SK-N-SH treated with all-trans-retinoic acid at 6 μM for 48 hours (cell line): Measurements from ENCODE around the gene EPB41L2.

ENCODE experiments used
- ATAC-seq: fragments of 200-7000 bp; cut with Tn5 transposase; 3 replicates; pipeline ENCODE4 v1.9.1; 2020; ENCODE audit warnings: mild to moderate bottlenecking, moderate library complexity
- ARNTL ChIP-seq: fragments of 450-650 bp; formaldehyde crosslinking; IDR thresholded peaks from 2 replicates; pipeline ENCODE4 v1.5.0; 2020; ENCODE audit warnings: low read depth, mild to moderate bottlenecking, moderate library complexity, borderline replicate concordance
- BACH2 ChIP-seq: fragments of 250-450 bp; sonication (Bioruptor Pico); IDR thresholded peaks from 2 replicates; pipeline ENCODE4 v1.9.0; 2021; ENCODE audit warnings: mild to moderate bottlenecking, borderline replicate concordance
- CSDC2 ChIP-seq: fragments of 250-450 bp; sonication (Bioruptor Pico); IDR thresholded peaks from 2 replicates; pipeline ENCODE4 v1.5.0; 2020; ENCODE audit warnings: mild to moderate bottlenecking, moderate library complexity
- ESRRG ChIP-seq: fragments of 250-450 bp; sonication (Bioruptor Pico); IDR thresholded peaks from 2 replicates; pipeline ENCODE4 v1.6.1; 2021; ENCODE audit warnings: mild to moderate bottlenecking
- GLIS3 ChIP-seq: fragments of 250-450 bp; sonication (Bioruptor Pico); IDR thresholded peaks from 2 replicates; pipeline ENCODE4 v1.5.0; 2020; ENCODE audit warnings: mild to moderate bottlenecking, moderate library complexity
- OSR1 ChIP-seq: fragments of 250-450 bp; sonication (Bioruptor Pico); IDR thresholded peaks from 2 replicates; pipeline ENCODE4 v1.8.0; 2022; ENCODE audit warnings: moderate library complexity, mild to moderate bottlenecking, inconsistent platforms
- RARB ChIP-seq: fragments of 250-450 bp; sonication (Bioruptor Pico); IDR thresholded peaks from 2 replicates; pipeline ENCODE4 v1.8.0; 2021; ENCODE audit warnings: mild to moderate bottlenecking, moderate library complexity
- SNAI2 ChIP-seq: fragments of 250-450 bp; sonication (Bioruptor Pico); IDR thresholded peaks from 2 replicates; pipeline ENCODE4 v1.5.0; 2020; ENCODE audit warnings: mild to moderate bottlenecking, moderate library complexity
- TCF4 ChIP-seq: fragments of 250-450 bp; sonication (Bioruptor Pico); IDR thresholded peaks from 2 replicates; pipeline ENCODE4 v1.8.0; 2021; ENCODE audit warnings: mild to moderate bottlenecking, moderate library complexity, borderline replicate concordance
- TOX ChIP-seq: fragments of 250-450 bp; sonication (Bioruptor Pico); IDR thresholded peaks from 2 replicates; pipeline ENCODE4 v1.8.0; 2021; ENCODE audit warnings: mild to moderate bottlenecking, moderate library complexity, borderline replicate concordance
- ZC3H10 ChIP-seq: fragments of 250-450 bp; sonication (Bioruptor Pico); IDR thresholded peaks from 2 replicates; pipeline ENCODE4 v1.5.1; 2021; ENCODE audit warnings: mild to moderate bottlenecking, moderate library complexity
- ZFP3 ChIP-seq: fragments of 250-450 bp; sonication (Bioruptor Pico); IDR thresholded peaks from 2 replicates; pipeline ENCODE4 v1.5.0; 2020; ENCODE audit warnings: mild to moderate bottlenecking, moderate library complexity
- ZFP30 ChIP-seq: fragments of 450-650 bp; formaldehyde crosslinking; IDR thresholded peaks from 2 replicates; pipeline ENCODE4 v1.5.0; 2022; ENCODE audit warnings: mild to moderate bottlenecking, moderate library complexity
- TF ChIP-seq, protein P1 (sequence below): fragments of 250-450 bp; sonication (Bioruptor Pico); IDR thresholded peaks from 2 replicates; pipeline ENCODE4 v1.5.1; 2021; ENCODE audit warnings: mild to moderate bottlenecking, moderate library complexity
- TF ChIP-seq, protein P2 (sequence below): fragments of 250-450 bp; sonication (Bioruptor Pico); IDR thresholded peaks from 2 replicates; pipeline ENCODE4 v1.8.0; 2021; ENCODE audit warnings: low read depth, mild to moderate bottlenecking, moderate library complexity, borderline replicate concordance
- TF ChIP-seq, protein P3 (sequence below): fragments of 250-450 bp; sonication (Bioruptor Pico); IDR thresholded peaks from 2 replicates; pipeline ENCODE4 v1.5.0; 2020; ENCODE audit warnings: mild to moderate bottlenecking, moderate library complexity
- TF ChIP-seq, protein P4 (sequence below): fragments of 250-450 bp; sonication (Bioruptor Pico); IDR thresholded peaks from 2 replicates; pipeline ENCODE4 v1.8.0; 2020; ENCODE audit warnings: mild to moderate bottlenecking, moderate library complexity, borderline replicate concordance

EPB41L2 gene

DNA sequence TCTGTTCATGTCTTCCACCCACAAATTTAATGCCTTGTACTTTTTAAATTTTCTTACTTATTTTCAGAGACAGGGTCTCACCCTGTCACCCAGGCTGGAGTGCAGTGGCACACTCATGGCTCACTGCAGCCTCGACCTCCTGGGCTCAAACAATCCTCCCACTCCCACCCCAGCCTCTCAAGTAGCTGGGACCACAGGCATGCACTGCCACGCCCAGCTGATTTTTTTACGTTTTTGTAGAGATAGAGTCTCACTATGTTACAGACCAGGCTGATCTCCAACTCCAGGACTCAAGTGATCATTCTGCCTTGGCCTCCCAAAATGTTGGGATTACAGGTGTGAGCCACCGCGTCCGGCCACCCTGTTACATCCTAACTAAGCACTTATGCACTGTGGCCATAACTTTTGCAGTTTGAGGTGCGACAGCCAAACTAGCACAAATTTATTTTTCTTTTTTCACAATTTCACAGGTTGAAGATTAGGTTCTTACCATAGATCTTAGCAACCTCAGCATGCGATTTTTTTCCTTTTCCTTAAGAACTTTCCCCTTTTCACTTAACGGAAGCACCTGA is 92.1 kb downstream of the EPB41L2 start (continued):
- no peak for TF ChIP-seq TCF4
- TF ChIP-seq, all 23 proteins: peak for 0

DNA sequence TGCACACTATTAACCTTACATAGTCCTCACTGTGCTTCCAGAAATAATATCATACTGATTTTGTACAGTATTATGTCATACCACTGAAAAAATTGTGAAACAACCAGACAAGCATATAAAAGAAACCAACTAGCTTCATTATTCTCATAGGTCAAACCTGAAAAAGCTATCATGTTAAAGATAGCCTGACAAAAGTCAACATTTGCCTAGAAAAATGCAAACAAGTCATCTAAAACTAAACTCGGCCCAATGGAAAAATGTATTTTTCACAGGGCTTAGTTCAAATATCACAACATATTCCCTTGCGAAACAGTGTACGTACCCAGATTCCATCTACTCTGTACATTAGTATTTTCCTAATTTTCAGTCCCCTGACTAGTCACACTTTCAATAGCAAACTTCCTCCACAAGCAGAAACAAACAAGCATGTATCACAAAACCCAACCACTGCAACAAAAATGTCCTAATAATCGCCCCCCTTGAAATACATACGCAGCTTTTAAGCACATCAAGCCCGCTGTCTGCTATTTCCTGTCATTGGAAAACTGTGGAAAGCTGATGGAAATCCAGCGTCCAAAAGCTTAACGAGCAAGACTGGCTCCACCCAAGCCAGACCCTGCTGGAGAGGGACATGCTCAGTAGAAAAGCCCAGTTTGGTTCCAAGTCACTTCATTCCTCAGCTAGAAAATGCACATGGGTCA is 93.1 kb downstream of the EPB41L2 start:
- ATAC-seq, result no peak
- TF ChIP-seq ARNTL (CRISPR knock-in tag) (no peak), ZC3H10 (CRISPR knock-in tag) (no peak), RARB (no peak), CSDC2 (CRISPR knock-in tag) (no peak), ZFP3 (CRISPR knock-in tag) (no peak), ESRRG (CRISPR knock-in tag) (no peak), SNAI2 (CRISPR knock-in tag) (no peak), ZFP30 (CRISPR knock-in tag) (no peak), OSR1 (CRISPR knock-in tag) (no peak)
- TF ChIP-seq, protein P1, sequence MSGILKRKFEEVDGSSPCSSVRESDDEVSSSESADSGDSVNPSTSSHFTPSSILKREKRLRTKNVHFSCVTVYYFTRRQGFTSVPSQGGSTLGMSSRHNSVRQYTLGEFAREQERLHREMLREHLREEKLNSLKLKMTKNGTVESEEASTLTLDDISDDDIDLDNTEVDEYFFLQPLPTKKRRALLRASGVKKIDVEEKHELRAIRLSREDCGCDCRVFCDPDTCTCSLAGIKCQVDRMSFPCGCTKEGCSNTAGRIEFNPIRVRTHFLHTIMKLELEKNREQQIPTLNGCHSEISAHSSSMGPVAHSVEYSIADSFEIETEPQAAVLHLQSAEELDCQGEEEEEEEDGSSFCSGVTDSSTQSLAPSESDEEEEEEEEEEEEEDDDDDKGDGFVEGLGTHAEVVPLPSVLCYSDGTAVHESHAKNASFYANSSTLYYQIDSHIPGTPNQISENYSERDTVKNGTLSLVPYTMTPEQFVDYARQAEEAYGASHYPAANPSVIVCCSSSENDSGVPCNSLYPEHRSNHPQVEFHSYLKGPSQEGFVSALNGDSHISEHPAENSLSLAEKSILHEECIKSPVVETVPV (CRISPR knock-in tag), result no peak
- TF ChIP-seq, protein P2, sequence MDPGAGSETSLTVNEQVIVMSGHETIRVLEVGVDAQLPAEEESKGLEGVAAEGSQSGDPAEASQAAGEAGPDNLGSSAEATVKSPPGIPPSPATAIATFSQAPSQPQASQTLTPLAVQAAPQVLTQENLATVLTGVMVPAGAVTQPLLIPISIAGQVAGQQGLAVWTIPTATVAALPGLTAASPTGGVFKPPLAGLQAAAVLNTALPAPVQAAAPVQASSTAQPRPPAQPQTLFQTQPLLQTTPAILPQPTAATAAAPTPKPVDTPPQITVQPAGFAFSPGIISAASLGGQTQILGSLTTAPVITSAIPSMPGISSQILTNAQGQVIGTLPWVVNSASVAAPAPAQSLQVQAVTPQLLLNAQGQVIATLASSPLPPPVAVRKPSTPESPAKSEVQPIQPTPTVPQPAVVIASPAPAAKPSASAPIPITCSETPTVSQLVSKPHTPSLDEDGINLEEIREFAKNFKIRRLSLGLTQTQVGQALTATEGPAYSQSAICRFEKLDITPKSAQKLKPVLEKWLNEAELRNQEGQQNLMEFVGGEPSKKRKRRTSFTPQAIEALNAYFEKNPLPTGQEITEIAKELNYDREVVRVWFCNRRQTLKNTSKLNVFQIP (CRISPR knock-in tag), result no peak
- TF ChIP-seq, protein P3, sequence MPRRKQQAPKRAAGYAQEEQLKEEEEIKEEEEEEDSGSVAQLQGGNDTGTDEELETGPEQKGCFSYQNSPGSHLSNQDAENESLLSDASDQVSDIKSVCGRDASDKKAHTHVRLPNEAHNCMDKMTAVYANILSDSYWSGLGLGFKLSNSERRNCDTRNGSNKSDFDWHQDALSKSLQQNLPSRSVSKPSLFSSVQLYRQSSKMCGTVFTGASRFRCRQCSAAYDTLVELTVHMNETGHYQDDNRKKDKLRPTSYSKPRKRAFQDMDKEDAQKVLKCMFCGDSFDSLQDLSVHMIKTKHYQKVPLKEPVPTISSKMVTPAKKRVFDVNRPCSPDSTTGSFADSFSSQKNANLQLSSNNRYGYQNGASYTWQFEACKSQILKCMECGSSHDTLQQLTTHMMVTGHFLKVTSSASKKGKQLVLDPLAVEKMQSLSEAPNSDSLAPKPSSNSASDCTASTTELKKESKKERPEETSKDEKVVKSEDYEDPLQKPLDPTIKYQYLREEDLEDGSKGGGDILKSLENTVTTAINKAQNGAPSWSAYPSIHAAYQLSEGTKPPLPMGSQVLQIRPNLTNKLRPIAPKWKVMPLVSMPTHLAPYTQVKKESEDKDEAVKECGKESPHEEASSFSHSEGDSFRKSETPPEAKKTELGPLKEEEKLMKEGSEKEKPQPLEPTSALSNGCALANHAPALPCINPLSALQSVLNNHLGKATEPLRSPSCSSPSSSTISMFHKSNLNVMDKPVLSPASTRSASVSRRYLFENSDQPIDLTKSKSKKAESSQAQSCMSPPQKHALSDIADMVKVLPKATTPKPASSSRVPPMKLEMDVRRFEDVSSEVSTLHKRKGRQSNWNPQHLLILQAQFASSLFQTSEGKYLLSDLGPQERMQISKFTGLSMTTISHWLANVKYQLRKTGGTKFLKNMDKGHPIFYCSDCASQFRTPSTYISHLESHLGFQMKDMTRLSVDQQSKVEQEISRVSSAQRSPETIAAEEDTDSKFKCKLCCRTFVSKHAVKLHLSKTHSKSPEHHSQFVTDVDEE (CRISPR knock-in tag), result no peak
- TF ChIP-seq, protein P4, sequence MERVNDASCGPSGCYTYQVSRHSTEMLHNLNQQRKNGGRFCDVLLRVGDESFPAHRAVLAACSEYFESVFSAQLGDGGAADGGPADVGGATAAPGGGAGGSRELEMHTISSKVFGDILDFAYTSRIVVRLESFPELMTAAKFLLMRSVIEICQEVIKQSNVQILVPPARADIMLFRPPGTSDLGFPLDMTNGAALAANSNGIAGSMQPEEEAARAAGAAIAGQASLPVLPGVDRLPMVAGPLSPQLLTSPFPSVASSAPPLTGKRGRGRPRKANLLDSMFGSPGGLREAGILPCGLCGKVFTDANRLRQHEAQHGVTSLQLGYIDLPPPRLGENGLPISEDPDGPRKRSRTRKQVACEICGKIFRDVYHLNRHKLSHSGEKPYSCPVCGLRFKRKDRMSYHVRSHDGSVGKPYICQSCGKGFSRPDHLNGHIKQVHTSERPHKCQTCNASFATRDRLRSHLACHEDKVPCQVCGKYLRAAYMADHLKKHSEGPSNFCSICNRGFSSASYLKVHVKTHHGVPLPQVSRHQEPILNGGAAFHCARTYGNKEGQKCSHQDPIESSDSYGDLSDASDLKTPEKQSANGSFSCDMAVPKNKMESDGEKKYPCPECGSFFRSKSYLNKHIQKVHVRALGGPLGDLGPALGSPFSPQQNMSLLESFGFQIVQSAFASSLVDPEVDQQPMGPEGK, result no peak
- TF ChIP-seq, all 23 proteins: peak for 0

DNA sequence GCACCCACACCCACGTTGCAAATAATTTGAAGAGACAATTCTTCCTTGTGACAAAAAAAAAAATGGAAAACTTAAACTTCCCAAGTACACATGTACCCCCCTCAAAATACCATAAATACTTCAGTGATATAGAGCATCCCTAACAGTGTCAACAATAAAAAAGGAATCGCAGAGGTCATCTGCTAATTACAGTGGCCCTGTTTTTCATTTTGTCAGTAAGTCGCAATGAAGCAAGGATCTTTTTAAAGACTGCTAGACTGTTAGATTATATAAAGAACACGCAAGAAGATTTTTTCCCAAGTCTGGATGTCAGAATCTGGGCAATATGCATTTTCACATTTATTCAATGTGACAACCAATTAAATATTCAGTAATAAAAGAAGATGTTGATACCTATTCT is 93.9 kb downstream of the EPB41L2 start:
- TF ChIP-seq ARNTL (CRISPR knock-in tag) (no peak), TOX (no peak), GLIS3 (CRISPR knock-in tag) (no peak)
- no peak for ATAC-seq

DNA sequence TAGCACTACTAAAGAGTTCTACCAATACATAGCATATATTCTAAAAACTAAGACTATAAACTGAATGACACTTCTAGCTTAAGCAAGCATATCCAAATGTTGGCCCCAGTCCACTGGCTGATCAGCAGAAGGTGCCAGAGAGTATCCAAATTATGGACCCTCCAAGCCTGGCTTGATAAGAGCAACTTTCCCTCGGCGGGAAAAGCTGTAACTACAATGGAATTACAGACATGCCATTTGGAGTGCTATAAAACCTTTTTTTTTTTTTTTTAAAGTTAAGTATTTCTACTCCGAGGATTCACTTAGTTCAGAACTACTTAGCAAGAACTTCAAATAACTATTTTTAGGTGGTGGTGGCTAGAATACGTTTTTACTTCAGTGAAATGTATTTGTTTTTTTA is 94.6 kb downstream of the EPB41L2 start:
- no peak for TF ChIP-seq CSDC2 (CRISPR knock-in tag)
- no peak for TF ChIP-seq BACH2 (CRISPR knock-in tag)
- TF ChIP-seq GLIS3 (CRISPR knock-in tag), result no peak
- ATAC-seq, result no peak
